Measurements from ENCODE around the gene TEX44. TPM values are rescaled to one million over a fixed set of nuclear protein-coding genes. Genes with fewer than 3 reads are reported as not detected.

TEX44 gene
- total and polyA plus RNA-seq, 2 of the 13 experiments (the other 11 are each of a cell fraction or from before 2014, with no cell fraction given): not detected

DNA sequence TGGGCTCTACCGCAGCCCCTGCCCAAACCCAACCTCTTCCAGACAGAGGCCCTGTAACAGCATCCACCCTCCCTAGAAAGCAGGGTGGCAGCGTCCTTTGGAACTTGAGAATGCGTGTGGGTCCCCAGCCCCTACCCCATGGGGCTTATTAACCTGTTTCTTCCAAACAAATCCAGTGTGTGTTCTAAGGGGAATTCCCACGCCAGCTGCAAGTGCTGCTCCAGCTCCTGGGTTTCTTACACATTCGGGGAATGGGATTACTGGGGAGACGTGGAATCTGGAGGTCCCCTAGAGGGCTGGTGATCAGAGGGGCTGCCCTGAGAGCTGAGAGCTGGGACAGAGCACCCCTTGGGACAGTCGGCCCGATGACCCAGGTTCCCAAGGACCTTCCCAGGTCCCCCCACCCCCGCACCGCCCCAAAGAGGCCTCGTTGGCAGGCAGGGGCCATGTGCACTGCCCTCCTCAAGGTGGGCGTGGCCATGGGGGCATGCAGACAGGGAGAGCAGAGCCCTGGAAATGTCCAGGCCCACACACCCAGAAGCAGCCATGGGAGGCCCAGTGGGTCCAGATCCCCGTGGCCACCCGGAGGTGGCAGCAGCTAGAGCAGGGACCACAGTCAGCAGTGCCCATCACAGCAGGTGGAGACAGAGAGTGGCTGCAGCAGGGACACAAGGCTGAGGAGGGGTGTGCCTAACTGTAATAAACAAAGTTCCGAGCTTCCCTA is 18.8 kb upstream of the TEX44 start:
- no TSS peak for BruUV-seq (replicated peaks)
- Histone ChIP-seq H2AFZ (ENCODE audit: low read length) (no peak overlapping the region), H3K4me1 (ENCODE audit: insufficient read depth, low read length) (no peaks in the 10 kb centered on the region), H3K4me2 (ENCODE audit: low read depth, low read length) (no peak overlapping the region), H3K79me2 (ENCODE audit: insufficient read depth, low read length) (no peaks in the 10 kb centered on the region), H3K9ac (ENCODE audit: insufficient read depth, low read depth, low read length) (no peak overlapping the region), H3K27ac (ENCODE audit: extremely low read length, insufficient read depth, low read length) (no peak overlapping the region), H3K27me3 (ENCODE audit: control insufficient read depth in 1 of 2, insufficient read depth in 2 of 2, low read length in 2 of 2) (peaks cover 2 to 30% of the 10 kb centered on the region in 2 experiments; a peak in 4 of 5 replicates), H3K9me3 (ENCODE audit: low read length) (no peaks in the 10 kb centered on the region), H3K36me3 (replicated peaks in 1 of 2; ENCODE audit: control insufficient read depth in 1 of 2, insufficient read depth in 2 of 2, low read length in 2 of 2) (no peaks in the 10 kb centered on the region), H3K4me3 (replicated peaks in 1 of 3; ENCODE audit: insufficient read depth in 1 of 3, low read depth in 2 of 3, low read length in 3 of 3) (no peak overlapping the region), H4K20me1 (ENCODE audit: insufficient read depth, low read length) (no peaks in the 10 kb centered on the region)
- ChIA-PET CTCF (ENCODE audit: low intra/inter-chr PET ratio, low total read pairs) (no interaction called here), POLR2A (no interaction called here)
- intact Hi-C loops (cut with micrococcal nuclease; ENCODE audit: unreplicated experiment) (no loop called here), in situ Hi-C loops (cut with HindIII; ENCODE audit: extremely low pct_ligation_motif_present, low pct_unique_long_range_greater_than_20kb) (no loop called here)
- TF ChIP-seq, protein P1, sequence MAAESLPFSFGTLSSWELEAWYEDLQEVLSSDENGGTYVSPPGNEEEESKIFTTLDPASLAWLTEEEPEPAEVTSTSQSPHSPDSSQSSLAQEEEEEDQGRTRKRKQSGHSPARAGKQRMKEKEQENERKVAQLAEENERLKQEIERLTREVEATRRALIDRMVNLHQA (CRISPR knock-in tag; IDR thresholded peaks at IDR 0.05): no peak
- TF ChIP-seq, protein P2, sequence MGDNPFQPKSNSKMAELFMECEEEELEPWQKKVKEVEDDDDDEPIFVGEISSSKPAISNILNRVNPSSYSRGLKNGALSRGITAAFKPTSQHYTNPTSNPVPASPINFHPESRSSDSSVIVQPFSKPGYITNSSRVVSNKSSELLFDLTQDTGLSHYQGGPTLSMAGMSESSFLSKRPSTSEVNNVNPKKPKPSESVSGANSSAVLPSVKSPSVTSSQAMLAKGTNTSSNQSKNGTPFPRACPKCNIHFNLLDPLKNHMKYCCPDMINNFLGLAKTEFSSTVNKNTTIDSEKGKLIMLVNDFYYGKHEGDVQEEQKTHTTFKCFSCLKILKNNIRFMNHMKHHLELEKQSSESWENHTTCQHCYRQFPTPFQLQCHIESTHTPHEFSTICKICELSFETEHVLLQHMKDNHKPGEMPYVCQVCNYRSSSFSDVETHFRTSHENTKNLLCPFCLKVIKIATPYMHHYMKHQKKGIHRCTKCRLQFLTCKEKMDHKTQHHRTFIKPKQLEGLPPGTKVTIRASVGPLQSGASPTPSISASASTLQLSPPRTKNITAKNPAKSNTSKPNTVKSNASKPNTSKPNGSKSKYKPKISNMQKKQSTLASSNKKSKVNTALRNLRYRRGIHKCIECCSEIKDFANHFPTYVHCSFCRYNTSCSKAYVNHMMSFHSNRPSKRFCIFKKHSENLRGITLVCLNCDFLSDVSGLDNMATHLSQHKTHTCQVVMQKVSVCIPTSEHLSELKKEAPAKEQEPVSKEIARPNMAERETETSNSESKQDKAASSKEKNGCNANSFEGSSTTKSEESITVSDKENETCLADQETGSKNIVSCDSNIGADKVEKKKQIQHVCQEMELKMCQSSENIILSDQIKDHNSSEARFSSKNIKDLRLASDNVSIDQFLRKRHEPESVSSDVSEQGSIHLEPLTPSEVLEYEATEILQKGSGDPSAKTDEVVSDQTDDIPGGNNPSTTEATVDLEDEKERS (CRISPR knock-in tag; IDR thresholded peaks at IDR 0.05): no peak
- TF ChIP-seq RAD51 (IDR thresholded peaks at IDR 0.05; ENCODE audit: borderline replicate concordance) (no peak), ATM (IDR thresholded peaks at IDR 0.05; ENCODE audit: borderline replicate concordance) (no peak)
- WGBS (ENCODE audit: low lambda C conversion rate): 40% methylated on average over 10 of the region's 15 CpGs
- FAIRE-seq (no peak), ATAC-seq (peak; percentile 58), DNase-seq (ENCODE audit: low spot score) (no peak)
